Measurements from ENCODE around the gene MORC1.

GRCh38 chr3:108970561-108970960, 147.4 kb downstream of the MORC1 start:
- TF ChIP-seq, protein P1, sequence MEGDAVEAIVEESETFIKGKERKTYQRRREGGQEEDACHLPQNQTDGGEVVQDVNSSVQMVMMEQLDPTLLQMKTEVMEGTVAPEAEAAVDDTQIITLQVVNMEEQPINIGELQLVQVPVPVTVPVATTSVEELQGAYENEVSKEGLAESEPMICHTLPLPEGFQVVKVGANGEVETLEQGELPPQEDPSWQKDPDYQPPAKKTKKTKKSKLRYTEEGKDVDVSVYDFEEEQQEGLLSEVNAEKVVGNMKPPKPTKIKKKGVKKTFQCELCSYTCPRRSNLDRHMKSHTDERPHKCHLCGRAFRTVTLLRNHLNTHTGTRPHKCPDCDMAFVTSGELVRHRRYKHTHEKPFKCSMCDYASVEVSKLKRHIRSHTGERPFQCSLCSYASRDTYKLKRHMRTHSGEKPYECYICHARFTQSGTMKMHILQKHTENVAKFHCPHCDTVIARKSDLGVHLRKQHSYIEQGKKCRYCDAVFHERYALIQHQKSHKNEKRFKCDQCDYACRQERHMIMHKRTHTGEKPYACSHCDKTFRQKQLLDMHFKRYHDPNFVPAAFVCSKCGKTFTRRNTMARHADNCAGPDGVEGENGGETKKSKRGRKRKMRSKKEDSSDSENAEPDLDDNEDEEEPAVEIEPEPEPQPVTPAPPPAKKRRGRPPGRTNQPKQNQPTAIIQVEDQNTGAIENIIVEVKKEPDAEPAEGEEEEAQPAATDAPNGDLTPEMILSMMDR (conservative IDR thresholded peaks at IDR 0.05; ENCODE audit: low read length), result no peak
- TF ChIP-seq EZH2phosphoT487 (IDR thresholded peaks at IDR 0.05; ENCODE audit: borderline replicate concordance), result no peak
